ENCODE measurements around the gene ABHD16B.
A peak's percentile ranks its signal among the peaks of the same experiment; 100 is the strongest.

ABHD16B gene

GRCh38 chr20:63861365-63861934 lies at the start of gene ABHD16B:
Gene ABHD16B (plus strand): TSS chr20:63861498. CDS start chr20:63861541, 43 bp downstream.
- no peak for DNase-seq (ENCODE audit: low read depth, low spot score)

- no peak for DNase-seq (ENCODE audit: low read depth, low spot score)
Measured at GRCh38 chr20:63814891-63815614, 46.2 kb upstream of the ABHD16B start.

GRCh38 chr20:63815615-63816253 lies 45.6 kb upstream of the ABHD16B start:
- no peak for DNase-seq (ENCODE audit: low read depth, low spot score)

GRCh38 chr20:63819224-63819921 lies 41.9 kb upstream of the ABHD16B start:
- no peak for DNase-seq (ENCODE audit: low read depth, low spot score)

- no peak for DNase-seq (ENCODE audit: low read depth, low spot score)
Measured at GRCh38 chr20:63821811-63822210, 39.5 kb upstream of the ABHD16B start.

GRCh38 chr20:63822276-63822696 lies 39.0 kb upstream of the ABHD16B start:
- no peak for DNase-seq (ENCODE audit: low read depth, low spot score)

GRCh38 chr20:63823691-63824311 lies 37.5 kb upstream of the ABHD16B start:
- no peak for DNase-seq (ENCODE audit: low read depth, low spot score)

- no peak for DNase-seq (ENCODE audit: low read depth, low spot score)
Measured at GRCh38 chr20:63825331-63826118, 35.8 kb upstream of the ABHD16B start.

- no peak for DNase-seq (ENCODE audit: low read depth, low spot score)
Measured at GRCh38 chr20:63826753-63827152, 34.5 kb upstream of the ABHD16B start.

- no peak for DNase-seq (ENCODE audit: low read depth, low spot score)
Measured at GRCh38 chr20:63828124-63828523, 33.2 kb upstream of the ABHD16B start.

GRCh38 chr20:63828545-63828944 lies 32.8 kb upstream of the ABHD16B start:
- no peak for DNase-seq (ENCODE audit: low read depth, low spot score)

GRCh38 chr20:63828951-63829350 lies 32.3 kb upstream of the ABHD16B start:
- DNase-seq (ENCODE audit: low read depth, low spot score) = no peak

GRCh38 chr20:63829603-63829944 lies 31.7 kb upstream of the ABHD16B start:
- DNase-seq (ENCODE audit: low read depth, low spot score) = no peak

- peak; percentile 33 for DNase-seq (ENCODE audit: low read depth, low spot score)
Measured at GRCh38 chr20:63829945-63830835, 31.1 kb upstream of the ABHD16B start.

- peak; percentile 84 for DNase-seq (ENCODE audit: low read depth, low spot score)
Measured at GRCh38 chr20:63830841-63831588, 30.3 kb upstream of the ABHD16B start, which contains the start of gene ZBTB46. Gene ZBTB46 (minus strand): TSS chr20:63831264. CDS start chr20:63790757, 40,507 bp downstream.

- no peak for DNase-seq (ENCODE audit: low read depth, low spot score)
Measured at GRCh38 chr20:63831646-63831992, 29.7 kb upstream of the ABHD16B start.

- DNase-seq (ENCODE audit: low read depth, low spot score) = peak; percentile 45
Measured at GRCh38 chr20:63831993-63832686, 29.2 kb upstream of the ABHD16B start.

- DNase-seq (ENCODE audit: low read depth, low spot score) = no peak
Measured at GRCh38 chr20:63833776-63834490, 27.4 kb upstream of the ABHD16B start.

All from astrocyte of the hippocampus (primary cell).